Measurements from ENCODE around the gene GPR12.

GPR12 gene, protein sequence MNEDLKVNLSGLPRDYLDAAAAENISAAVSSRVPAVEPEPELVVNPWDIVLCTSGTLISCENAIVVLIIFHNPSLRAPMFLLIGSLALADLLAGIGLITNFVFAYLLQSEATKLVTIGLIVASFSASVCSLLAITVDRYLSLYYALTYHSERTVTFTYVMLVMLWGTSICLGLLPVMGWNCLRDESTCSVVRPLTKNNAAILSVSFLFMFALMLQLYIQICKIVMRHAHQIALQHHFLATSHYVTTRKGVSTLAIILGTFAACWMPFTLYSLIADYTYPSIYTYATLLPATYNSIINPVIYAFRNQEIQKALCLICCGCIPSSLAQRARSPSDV

DNA sequence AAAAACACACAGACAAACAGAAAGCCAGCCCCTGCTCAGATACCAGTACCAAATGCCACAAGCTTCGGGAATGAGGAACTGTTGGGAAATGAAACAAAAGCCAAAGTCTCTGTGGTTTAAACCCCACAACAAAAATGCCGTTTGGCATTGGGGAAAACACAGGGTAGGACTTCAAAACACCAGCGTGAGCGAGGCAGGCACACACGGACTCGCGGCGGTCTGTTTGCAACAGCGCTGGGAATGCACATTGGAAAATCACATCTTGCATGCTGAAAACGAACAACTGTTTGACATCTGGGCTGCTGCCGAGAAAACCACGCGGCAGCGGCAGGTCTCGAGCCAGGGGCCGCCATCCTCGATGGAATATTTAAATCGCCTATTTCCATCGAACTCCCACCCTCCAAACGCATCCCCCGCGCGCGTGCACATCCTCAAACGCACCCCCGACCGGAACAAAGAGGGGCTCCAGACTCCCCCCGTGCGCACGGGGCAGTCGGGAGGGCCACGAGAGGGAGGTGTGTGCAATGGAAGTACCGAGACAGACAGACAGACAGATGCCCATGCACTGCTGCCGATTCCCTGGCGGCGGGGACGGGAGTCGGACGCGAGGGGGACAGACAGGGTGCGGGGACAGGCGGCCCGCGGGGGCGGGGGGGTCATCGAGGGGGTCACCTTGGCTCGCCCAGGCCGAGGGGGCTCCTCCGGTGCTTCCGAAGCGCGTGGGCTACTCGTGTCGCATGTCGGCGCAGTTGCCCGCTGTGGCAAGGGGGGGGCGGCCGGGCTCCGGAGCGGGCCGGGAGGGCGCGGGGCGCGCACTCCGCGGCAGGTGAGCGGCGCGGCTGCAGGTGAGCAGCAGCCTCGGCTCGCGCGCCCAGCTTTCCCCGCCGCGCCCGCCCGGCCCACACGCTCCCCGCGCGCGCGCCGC is at the start of gene GPR12:
GPR12 (minus strand) TSS at position 880 of the 925 bp plus-strand sequence. CDS start 959 bp downstream, outside the sequence.
- DNase-seq (ENCODE audit: low spot score), result peak; percentile 56

DNA sequence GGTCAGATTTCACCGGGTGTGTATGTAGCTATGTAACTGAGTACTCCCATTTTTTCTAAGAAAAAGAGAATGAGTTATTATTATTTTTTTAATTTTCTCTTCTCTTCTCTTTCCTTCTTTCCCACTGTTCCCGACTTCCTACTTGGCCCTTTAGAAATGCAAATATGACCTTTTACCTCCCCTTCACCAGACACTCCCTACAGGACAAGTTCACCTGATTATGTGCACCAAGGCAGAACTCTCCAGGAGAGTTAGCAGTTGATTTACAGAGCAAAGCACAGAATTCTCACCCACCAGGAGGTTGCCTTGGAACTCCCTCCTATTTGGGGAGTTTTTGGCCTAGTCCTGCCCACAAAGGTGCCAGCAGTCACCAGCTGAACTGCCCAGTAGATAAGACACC is 49.5 kb upstream of the GPR12 start:
- DNase-seq (ENCODE audit: low spot score), result no peak

DNA sequence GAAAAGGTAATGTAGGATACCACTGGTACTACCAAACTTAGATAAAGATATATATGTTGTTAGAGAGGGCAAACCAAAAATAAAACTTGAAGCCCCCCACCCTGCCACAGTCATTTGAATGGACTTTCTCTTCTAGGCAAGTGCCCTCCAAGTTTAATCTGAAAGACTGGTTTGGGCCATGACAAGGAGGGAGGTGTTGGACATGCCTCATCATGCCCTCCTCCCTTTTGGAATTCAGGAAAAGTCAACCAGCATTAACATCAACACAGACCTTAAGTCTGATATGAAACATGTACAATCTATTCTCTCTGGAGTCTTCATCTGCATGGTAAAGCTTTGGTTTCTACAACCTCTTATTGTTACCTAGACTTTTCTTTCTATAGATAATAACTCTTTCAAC is 46.3 kb upstream of the GPR12 start:
- no peak for DNase-seq (ENCODE audit: low spot score)

DNA sequence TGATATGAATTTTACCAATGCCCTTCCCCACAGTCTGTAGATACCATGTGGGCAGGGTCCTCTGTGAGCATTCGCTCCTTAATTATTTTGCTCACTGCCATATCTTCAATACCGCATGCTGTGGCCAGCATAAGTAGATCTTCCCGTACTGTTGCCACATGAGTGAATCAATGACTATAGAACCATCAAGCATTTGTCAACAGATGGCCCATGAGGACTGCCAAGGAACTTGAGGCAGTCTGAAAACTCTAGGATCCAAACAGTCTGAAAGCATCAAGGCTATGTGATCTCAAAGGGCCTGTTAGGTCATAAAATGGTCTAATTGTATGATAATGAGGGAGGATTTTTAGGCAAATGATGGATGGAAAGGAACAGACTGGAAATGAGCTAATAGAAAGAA is 27.4 kb upstream of the GPR12 start:
- DNase-seq (ENCODE audit: low spot score), result peak; percentile 74

DNA sequence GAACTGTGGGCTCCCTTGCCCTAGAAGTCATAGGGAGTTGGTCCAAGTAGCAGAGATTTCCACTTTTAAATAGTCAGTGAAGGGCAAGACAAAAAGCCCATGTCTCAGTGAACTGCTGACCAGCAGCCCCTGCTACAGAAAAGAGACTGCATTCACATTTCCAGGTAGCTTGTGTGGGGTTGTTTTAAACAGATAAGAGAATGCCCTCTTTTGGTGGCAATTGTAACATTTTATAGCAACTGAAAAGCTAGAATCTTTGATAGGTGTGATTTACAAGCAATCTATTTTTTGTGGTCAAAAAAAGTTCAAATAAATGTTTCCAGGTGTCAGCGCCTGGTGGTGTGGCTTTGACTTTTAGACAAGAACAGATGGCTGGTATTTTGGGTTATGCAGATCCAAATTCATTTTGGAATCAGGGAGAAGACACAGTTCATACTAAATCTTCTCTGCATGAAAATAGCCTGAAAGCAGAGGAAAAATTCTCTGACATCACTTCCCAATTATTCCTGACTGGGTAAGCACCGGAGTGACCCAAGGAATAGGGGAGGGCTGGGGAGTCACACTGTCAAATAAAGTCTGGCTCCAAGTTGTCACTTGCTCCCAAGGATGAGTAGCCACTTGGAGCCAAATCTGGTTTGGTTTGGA is 26.2 kb upstream of the GPR12 start:
- peak; percentile 77 for DNase-seq (ENCODE audit: low spot score)

DNA sequence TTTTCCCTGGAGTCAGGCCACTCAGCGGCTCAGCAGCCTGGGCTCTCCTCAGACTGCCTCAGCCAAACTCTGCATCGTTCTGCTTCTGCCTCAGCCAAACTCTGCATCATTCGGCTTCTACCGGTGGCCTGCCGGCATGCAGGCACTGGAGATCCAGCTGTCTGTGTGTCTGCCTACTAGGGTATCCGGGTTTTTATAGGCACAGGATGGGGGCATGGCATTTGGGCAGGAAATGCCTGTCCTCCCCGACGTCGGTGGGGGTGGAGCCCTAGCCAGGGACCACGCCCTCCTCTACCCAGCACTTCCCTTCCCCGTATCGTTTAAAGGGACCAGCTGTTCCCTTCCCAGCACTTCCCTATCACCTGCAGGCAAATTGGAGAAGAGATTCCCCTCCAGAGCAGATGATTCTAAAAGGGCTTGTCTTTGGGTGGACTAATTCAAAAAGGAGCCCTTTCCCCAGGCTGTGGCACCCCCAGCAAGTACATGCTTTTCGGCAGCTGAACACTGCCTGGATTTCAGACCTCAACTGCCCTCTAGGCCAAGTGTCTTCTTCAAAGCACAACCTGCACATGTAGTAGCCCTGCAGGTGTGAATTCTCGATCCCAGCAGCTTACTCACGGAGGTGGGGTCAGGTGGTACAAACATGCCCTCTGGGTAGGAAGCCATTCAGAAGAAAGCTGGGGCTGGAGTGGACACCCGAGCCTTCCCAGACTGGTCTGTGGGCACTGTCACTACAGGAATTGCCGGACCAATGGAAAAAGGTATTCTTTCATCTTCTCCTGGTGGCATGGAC is 25.4 kb upstream of the GPR12 start:
- peak; percentile 41 for DNase-seq (ENCODE audit: low spot score)

DNA sequence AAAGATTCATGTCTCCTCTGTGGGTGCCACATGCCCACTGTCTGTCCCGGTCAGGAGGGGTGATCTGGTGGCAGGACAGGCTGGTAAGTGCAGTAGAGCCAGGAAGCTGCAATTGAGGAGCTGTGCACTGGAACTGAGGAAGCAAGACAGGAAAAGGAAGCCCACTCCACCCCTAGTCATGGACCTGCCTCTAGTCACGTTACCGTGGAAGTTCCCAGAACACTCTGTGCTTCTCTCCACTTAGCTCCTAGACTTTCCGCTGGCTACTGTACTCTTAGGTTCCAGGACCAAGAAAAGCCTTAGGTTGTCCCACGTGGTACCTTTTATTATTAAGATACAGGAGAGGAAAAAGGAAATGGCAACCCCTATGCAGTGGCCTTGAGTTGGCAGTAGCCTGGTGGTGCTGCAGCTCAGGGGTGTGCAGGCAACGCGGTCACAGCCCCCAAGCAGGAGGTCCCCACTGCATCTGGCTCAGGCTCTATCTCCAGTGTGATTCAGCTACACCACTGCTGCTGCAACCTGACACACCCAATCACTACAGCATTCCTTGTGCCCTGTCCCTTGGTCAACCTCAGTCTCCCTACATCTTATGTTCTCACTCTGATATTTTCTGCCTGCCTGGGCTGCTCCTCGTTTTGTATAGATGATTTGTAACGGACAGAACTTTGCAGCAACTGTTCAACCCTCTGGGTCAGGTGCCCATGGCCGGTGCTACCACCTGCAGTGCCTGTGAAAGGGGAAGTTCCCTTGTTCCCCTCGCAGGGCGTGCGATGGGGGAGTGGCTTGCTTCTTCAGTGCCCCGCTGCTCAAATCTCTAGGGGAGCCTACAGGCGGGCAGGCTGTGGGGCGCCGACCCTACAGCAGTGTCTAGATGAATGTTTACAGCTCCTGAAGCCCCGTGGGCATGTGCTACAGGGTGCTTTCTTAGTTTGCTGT is 24.4 kb upstream of the GPR12 start:
- DNase-seq (ENCODE audit: low spot score), result no peak

DNA sequence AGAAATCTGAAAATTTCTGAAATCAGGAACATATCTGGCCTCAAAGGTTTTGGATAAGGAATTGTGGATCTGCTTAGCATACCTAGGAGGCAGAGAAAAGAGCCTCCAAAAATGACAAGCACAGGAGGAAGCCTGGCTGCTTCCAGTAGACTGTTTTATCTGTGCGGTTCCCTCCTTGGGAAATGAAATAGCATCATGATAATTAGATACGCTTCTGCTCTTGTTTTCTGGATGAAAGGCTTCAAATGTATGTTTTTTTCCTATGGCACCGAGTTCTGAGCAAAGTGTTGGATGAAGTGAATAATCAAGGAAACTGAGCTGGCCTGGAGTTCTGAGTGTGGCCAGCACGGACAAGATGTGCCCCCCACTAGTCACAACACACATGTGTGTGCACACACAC is 19.8 kb upstream of the GPR12 start:
- DNase-seq (ENCODE audit: low spot score), result no peak

DNA sequence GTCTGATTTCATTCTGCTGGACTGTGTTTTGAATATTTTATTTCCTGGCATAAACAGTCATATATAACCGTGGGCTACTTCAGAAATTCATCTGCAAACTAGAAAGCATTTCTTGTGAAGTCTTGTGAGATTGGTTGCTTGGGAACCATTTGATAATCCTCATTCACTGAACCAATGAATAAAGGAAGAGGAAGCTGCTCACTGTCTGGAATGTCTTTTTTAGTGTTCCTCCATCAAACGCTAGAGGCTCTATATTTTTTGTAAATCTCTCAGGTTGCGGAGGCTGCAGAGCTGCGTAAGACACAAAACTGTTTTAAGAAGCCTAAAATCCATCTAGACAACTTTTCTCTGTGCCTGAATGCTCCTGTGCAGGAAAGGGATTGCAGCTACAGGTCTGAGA is 18.7 kb upstream of the GPR12 start:
- no peak for DNase-seq (ENCODE audit: low spot score)

DNA sequence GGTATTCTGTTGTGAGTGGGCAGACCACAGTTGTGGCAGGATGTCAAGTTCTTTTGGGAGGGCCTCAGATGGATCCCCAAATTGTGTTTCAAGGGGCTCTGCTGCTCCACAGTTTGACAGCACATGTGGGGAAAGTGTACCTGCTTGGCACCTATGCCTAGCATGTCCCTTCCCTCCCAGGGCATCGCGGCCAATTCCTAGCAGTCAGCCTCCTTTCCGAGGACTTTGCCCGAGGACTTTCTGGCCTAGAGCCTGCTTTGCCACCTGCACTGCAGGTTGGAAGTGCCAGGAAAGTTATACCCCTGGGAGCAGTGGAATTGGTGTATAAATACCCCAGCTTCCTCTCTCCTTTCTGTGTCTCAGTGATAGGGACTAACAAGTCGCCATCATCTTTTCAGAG is 11.9 kb upstream of the GPR12 start:
- no peak for DNase-seq (ENCODE audit: low spot score)

DNA sequence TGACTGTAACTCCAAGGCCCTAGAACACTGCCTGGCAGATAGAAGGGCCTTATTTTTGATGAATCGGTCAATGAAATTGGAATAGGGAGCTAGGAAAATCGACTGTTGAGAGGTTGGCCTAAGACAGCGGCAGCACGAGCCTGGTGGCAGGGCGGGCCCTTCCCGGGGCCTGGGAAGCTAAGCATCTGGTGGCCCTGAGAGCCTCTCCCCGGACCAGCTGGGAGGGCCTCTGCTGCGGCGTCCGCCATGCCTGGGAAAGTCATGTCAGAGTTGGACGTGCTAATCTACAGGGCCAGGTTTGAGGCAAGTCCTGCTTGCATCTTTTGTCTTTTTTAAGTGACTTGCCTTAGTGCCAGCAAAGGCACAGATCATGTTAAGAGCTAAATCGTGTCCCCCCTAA is 11.2 kb upstream of the GPR12 start:
- no peak for DNase-seq (ENCODE audit: low spot score)

DNA sequence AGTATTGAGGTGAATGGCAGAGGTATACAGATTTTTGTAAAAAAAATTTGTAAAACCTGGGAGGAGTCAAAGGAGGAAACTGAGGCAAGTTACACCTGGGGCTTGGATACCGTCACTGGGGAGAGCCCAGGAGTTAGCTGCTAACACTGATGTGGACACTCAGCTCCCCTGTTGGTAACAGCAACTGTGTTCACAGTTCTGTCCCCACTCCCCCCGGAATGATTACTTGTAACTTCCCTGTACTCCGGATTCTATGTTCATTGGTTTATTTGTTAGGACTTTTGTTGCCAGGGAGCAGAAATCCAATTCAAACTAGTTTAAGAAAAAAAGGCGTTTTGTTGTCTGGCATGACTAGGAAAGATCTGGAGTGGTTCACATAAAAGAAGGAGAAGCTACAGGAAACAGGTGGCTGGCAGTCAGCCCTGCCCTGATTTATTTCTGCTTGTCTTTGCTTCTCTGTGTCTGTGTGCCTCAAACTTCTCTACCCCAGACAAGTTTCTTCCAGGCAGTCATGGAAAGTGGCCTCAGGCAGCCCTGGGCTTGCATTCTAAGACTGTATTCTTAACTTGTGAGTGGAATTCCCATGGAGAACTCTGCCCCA is 2.3 kb upstream of the GPR12 start:
- DNase-seq (ENCODE audit: low spot score), result no peak

DNA sequence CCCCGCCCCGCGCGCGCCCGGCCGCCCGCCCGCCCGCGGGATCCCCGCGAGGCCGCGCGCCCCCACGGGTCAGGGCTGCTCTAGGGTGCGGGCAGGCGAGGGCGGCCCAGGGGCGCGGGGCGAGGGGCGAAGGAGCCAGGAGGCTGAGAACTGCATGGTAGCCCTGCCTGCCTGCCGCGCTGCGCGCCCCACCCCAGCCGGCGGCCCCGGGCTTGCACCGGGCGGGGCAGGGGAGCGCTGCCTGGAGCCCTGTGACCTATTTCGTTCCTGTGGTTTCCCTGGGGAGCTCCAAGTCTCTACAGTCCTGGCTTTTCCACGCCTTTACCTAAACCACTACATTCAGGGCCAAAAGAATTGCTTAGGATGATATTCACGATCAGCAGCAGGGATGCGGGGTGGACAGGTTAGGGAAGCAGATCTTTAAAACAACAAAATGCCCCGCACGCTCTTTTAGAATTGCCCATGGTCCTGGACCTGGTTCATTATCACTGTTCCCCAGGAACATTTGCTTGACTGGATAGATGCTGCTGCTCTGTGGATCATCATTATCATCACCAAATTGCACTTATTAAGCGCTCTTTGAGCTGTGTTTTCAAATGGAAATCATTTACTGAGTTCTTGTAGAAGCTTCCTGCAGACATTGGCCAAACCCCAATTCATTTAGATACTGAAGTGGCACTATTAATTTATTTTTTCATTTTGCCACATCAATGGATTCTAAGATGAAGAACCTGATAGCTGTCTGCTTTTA is 421 bp upstream of the GPR12 start:
- peak; percentile 49 for DNase-seq (ENCODE audit: low spot score)

DNA sequence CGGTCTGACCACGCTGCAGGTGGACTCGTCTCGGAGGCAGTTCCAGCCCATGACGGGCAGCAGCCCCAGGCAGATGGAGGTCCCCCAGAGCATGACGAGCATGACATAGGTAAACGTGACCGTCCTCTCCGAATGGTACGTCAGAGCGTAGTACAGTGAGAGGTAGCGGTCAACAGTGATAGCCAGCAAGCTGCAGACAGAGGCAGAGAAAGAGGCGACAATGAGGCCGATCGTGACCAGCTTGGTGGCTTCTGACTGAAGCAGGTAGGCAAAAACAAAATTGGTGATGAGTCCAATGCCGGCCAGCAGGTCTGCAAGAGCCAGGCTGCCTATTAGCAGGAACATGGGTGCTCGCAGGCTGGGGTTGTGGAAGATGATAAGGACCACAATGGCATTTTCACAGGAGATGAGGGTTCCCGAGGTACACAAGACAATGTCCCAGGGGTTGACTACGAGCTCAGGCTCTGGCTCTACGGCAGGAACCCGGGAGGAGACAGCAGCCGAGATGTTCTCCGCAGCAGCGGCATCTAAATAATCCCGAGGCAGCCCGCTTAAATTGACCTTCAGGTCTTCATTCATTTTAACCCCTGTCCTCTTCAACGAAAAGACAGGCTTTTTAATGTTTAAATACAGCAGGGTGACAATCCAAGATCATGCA is 1.2 kb downstream of the GPR12 start:
- DNase-seq (ENCODE audit: low spot score), result peak; percentile 69

DNA sequence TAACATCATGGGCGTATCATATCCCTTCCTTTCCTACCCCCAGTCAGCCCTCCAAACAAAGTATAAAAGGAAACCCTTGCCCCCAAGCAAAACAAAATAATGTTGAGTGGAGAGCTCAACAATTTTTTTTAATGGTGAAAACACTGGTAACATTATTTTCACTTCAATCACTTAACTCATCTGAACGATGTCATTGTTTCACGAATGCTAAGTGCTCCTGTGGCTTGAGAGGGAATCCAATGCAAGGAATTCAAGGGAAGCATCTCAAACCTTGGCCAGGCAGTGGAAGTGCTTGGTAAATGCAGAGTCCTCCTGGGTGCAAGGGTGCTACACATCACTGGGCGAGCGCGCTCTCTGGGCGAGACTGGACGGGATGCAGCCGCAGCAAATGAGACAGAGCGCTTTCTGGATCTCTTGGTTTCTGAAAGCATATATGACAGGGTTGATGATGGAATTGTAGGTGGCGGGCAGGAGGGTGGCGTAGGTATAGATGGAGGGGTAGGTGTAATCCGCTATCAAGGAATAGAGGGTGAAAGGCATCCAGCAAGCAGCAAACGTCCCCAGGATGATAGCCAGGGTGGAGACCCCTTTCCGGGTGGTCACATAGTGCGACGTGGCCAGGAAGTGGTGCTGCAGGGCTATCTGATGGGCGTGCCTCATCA is 2.0 kb downstream of the GPR12 start:
- DNase-seq (ENCODE audit: low spot score), result peak; percentile 42

DNA sequence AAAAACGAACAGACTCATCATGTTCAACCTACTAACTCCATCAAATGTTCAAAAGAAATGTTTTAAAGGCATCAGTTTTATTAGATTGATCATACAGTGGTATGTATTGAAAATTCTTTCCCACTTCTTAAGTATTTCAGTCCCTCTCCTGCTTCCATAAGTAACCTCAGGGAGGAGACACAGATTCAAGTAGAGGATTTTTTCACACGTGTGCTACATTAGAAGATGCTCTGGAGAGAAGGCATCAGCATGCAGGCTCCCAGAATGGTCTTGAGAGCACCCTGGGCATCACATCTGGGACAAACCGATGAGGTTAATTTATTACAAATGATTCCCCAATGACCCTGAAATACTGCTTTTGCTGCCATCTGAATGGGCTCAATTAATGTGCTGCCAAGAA is 3.6 kb downstream of the GPR12 start:
- DNase-seq (ENCODE audit: low spot score), result no peak

DNA sequence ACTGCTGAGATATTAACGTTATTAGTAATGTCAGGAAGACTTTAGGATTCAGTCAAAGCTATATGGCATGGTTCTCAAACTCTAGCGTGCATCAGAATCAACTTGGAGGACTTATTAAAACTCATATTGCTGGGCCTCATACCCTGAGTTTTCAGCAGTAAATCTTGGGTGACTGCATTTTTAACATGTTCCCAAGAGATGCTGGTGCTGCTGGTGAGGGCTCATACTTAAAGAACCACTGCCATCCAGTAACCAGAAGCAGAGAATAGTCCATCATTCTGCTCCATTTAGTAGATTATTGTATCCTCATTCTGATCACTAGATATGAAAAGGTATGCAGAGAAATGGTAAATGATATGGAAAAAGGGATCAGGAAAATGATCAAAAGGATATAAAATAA is 7.9 kb downstream of the GPR12 start:
- no peak for DNase-seq (ENCODE audit: low spot score)

DNA sequence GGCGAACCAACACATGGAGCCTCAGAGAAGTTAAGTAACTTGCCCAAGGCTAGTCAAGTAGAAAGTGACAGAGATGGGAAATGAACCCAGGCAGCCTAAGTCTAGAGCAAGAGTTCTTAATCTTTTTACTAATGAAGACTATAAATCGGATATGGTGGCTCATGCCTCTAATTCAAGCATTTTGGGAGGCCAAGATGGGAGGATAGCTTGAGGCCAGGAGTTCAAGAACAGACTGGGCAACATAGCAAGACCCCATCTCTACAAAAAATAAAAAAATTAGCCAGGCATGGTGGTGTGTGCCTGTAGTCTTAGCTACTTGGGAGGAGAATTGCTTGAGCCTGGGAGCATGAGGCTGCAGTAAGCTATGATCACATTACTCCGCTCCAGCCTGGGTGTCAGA is 10.7 kb downstream of the GPR12 start:
- no peak for DNase-seq (ENCODE audit: low spot score)

DNA sequence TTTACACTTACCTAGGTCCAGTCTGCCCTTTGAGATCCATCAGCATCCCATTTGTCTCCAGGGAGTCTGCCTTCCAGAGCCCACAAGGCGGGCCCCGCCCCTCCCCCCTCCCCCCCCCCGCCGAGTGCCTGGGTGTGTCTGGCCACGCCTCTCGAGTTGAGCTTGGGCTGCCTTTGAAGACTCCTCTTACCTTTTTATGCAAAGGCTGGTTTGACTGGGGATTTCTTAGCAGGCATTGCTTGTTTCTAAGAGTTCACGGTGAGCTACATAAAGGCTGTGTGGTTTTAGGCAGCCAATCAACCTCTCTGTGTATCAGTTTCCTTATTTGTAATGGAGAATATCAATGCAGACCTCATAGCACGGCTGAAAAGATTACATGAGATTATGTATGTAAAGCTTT is 11.3 kb downstream of the GPR12 start:
- DNase-seq (ENCODE audit: low spot score), result no peak
